Stimulated activated naive CD4-positive, alpha-beta T cell (primary cell): Measurements from ENCODE around the gene FAM234B.

ENCODE experiments used
- DNase-seq, 6 experiments: peaks; one replicate each; lab custom pipeline; 2025; lab: John Stamatoyannopoulos, UW

Gene FAM234B

GRCh38 chr12:13117029-13117428, 72.8 kb downstream of the FAM234B start:
- DNase-seq, result no peak

GRCh38 chr12:13119826-13120225, 75.6 kb downstream of the FAM234B start:
- no peak for DNase-seq

- no peak for DNase-seq
These were observed 76.2 kb downstream of the FAM234B start for GRCh38 chr12:13120413-13120812.

GRCh38 chr12:13121568-13121967, 77.4 kb downstream of the FAM234B start:
- DNase-seq, result no peak

- no peak for DNase-seq
These were observed 80.7 kb downstream of the FAM234B start for GRCh38 chr12:13124656-13125505.

- DNase-seq, result no peak
These were observed 81.8 kb downstream of the FAM234B start for GRCh38 chr12:13125996-13126395.

- no peak for DNase-seq
These were observed 82.3 kb downstream of the FAM234B start for GRCh38 chr12:13126494-13126893.

GRCh38 chr12:13127444-13127843, 83.3 kb downstream of the FAM234B start:
- no peak for DNase-seq

- no peak for DNase-seq
These were observed 84.2 kb downstream of the FAM234B start for GRCh38 chr12:13128291-13128965.

GRCh38 chr12:13130981-13131380, 86.8 kb downstream of the FAM234B start:
- no peak for DNase-seq
